ES-I3 (cell line): ENCODE measurements around the gene GPD1.
A peak's percentile ranks its signal among the peaks of the same experiment; 100 is the strongest.
"Not testable (repeated sequence)": the region's sequence is repeated elsewhere in the genome, so short reads cannot be mapped to it uniquely, and the experiment has no call there.

Source experiments
- H3K36me3 ChIP-seq: 2 replicates; pipeline ENCODE4 v1.6.1; 2013; ENCODE audit warnings: mild to moderate bottlenecking, low read length, control low read depth, moderate library complexity; ENCODE audit not compliant: insufficient read depth
- H3K4me1 ChIP-seq: 2 replicates; pipeline ENCODE4 v1.6.1; 2013; ENCODE audit warnings: mild to moderate bottlenecking, control low read depth, low read length; ENCODE audit not compliant: insufficient read depth
- H3K9ac ChIP-seq: 2 replicates; pipeline ENCODE4 v1.6.1; 2013; ENCODE audit warnings: low read depth, mild to moderate bottlenecking, low read length, moderate library complexity
- H3K9me3 ChIP-seq: 2 replicates; pipeline ENCODE4 v1.6.1; 2013; ENCODE audit warnings: mild to moderate bottlenecking, low read length, moderate library complexity; ENCODE audit not compliant: control insufficient read depth, insufficient read depth

GPD1 gene

GRCh38 chr12:50081096-50081808 is 22.6 kb upstream of the GPD1 start:
- Histone ChIP-seq H3K9me3 (no peaks in the 10 kb centered on the region), H3K36me3 (no peaks in the 10 kb centered on the region), H3K9ac (peak overlapping the region; percentile 32; the same call in 1 of the 2 replicates), H3K4me1 (no peaks in the 10 kb centered on the region)

GRCh38 chr12:50082644-50083043 is 21.2 kb upstream of the GPD1 start:
- H3K4me1 ChIP-seq = no peaks in the 10 kb centered on the region
- peaks cover 5% of the 10 kb centered on the region for H3K36me3 ChIP-seq
- H3K9me3 ChIP-seq = no peaks in the 10 kb centered on the region
- H3K9ac ChIP-seq = no peak overlapping the region

- peaks cover 5% of the 10 kb centered on the region for H3K36me3 ChIP-seq
- no peak overlapping the region for H3K9ac ChIP-seq
- no peaks in the 10 kb centered on the region for H3K9me3 ChIP-seq
- H3K4me1 ChIP-seq = no peaks in the 10 kb centered on the region
Observed at GRCh38 chr12:50083301-50083700, 20.5 kb upstream of the GPD1 start.

- not testable (repeated sequence) for H3K4me1 ChIP-seq, H3K9me3 ChIP-seq
- peak overlapping the region; percentile 66; the same call in 1 of the 2 replicates for H3K9ac ChIP-seq
- peaks cover 12% of the 10 kb centered on the region for H3K36me3 ChIP-seq
Observed at GRCh38 chr12:50084409-50084774, 19.4 kb upstream of the GPD1 start.

GRCh38 chr12:50084775-50085614 is 18.8 kb upstream of the GPD1 start, which contains the start of gene SMARCD1:
Gene SMARCD1 (plus strand): TSS chr12:50085342. CDS start chr12:50085370, 28 bp downstream.
- H3K9ac ChIP-seq = peak within 1 kb of the TSS; percentile 66; the same call in 1 of the 2 replicates
- H3K36me3 ChIP-seq = peaks cover 12% of the 10 kb centered on the region
- H3K9me3 ChIP-seq = no peaks in the 10 kb centered on the region
- no peaks in the 10 kb centered on the region for H3K4me1 ChIP-seq

- Histone ChIP-seq H3K36me3 (peaks cover 18% of the 10 kb centered on the region), H3K4me1 (no peaks in the 10 kb centered on the region), H3K9me3 (no peaks in the 10 kb centered on the region), H3K9ac (peak overlapping the region; percentile 28; the same call in 1 of the 2 replicates)
Observed at GRCh38 chr12:50085615-50086072, 18.2 kb upstream of the GPD1 start.

GRCh38 chr12:50086148-50086547 is 17.7 kb upstream of the GPD1 start:
- Histone ChIP-seq H3K9ac (peak overlapping the region; percentile 28; the same call in 1 of the 2 replicates), H3K36me3 (peaks cover 18% of the 10 kb centered on the region), H3K4me1 (no peaks in the 10 kb centered on the region), H3K9me3 (no peaks in the 10 kb centered on the region)

- Histone ChIP-seq H3K9ac (no peak overlapping the region), H3K36me3 (peaks cover 23% of the 10 kb centered on the region), H3K4me1 (no peaks in the 10 kb centered on the region), H3K9me3 (no peaks in the 10 kb centered on the region)
Observed at GRCh38 chr12:50087151-50087550, 16.7 kb upstream of the GPD1 start.

GRCh38 chr12:50087995-50088394 is 15.8 kb upstream of the GPD1 start:
- Histone ChIP-seq H3K4me1 (no peaks in the 10 kb centered on the region), H3K9me3 (no peaks in the 10 kb centered on the region), H3K36me3 (peaks cover 28% of the 10 kb centered on the region), H3K9ac (no peak overlapping the region)

GRCh38 chr12:50088577-50089335 is 15.1 kb upstream of the GPD1 start:
- H3K4me1 ChIP-seq = no peaks in the 10 kb centered on the region
- no peaks in the 10 kb centered on the region for H3K9me3 ChIP-seq
- H3K9ac ChIP-seq = no peak overlapping the region
- H3K36me3 ChIP-seq = peaks cover 28% of the 10 kb centered on the region

GRCh38 chr12:50089730-50090129 is 14.1 kb upstream of the GPD1 start:
- peaks cover 34% of the 10 kb centered on the region for H3K36me3 ChIP-seq

GRCh38 chr12:50090391-50090790 is 13.4 kb upstream of the GPD1 start:
- Histone ChIP-seq H3K9me3 (no peaks in the 10 kb centered on the region), H3K36me3 (peaks cover 39% of the 10 kb centered on the region), H3K4me1 (no peaks in the 10 kb centered on the region), H3K9ac (no peak overlapping the region)

More at GRCh38 chr12:50089730-50090129, 14.1 kb upstream of the GPD1 start:
- H3K9ac ChIP-seq = no peak overlapping the region
- no peaks in the 10 kb centered on the region for H3K9me3 ChIP-seq
- no peaks in the 10 kb centered on the region for H3K4me1 ChIP-seq

- H3K9ac ChIP-seq = no peak overlapping the region
- peaks cover 8% of the 10 kb centered on the region; the same call in 1 of the 2 replicates for H3K4me1 ChIP-seq
- H3K9me3 ChIP-seq = no peaks in the 10 kb centered on the region
- H3K36me3 ChIP-seq = peaks cover 41% of the 10 kb centered on the region
Observed at GRCh38 chr12:50097952-50098351, 5.9 kb upstream of the GPD1 start.
